Stimulated activated naive CD4-positive, alpha-beta T cell (primary cell): ENCODE results near the gene ZIC3.

Source experiments
- DNase-seq, 6 experiments: peaks; one replicate each; lab custom pipeline; 2025; lab: John Stamatoyannopoulos, UW

ZIC3 gene

DNA sequence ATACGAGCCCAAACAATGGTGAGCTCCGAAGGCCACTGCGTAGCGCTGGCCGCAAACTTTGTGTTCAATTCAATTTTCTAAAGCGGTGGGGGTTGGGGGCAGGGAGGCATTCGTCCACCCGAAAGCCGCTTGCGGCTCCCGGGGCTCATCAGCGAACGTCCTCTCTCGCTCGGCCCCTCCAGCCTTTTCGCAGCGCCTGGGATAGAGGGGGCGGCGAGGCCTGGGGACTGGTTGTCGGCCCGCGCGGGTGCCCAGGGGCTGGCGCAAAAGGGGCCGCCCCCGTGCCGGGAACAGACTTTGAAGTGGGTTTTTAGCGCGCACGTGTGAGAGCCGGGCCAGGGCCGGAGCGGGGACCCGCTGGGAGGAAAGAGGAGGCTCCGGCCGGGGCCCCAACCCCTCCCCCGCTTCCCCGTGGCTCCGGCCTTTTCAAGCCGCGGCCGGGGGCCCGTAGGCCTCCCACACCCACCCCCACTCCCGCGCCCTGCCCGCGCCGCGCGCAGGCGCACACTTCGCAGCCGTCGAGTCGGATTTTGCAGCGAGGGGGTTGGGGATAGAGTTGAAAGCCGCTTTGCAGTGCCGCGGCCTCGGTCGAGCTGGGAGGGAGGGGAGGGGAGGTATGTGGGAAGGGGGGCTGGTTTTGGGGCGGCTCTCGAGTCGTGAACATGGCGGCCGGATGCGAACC lies 8.3 kb downstream of the ZIC3 start:
- no peak for DNase-seq

GRCh38 chrX:137574784-137575293 lies 8.9 kb downstream of the ZIC3 start:
- no peak for DNase-seq

- DNase-seq = no peak
These were observed 9.8 kb downstream of the ZIC3 start for GRCh38 chrX:137575596-137576255.

GRCh38 chrX:137587151-137587550 lies 21.2 kb downstream of the ZIC3 start:
- DNase-seq = no peak

DNA sequence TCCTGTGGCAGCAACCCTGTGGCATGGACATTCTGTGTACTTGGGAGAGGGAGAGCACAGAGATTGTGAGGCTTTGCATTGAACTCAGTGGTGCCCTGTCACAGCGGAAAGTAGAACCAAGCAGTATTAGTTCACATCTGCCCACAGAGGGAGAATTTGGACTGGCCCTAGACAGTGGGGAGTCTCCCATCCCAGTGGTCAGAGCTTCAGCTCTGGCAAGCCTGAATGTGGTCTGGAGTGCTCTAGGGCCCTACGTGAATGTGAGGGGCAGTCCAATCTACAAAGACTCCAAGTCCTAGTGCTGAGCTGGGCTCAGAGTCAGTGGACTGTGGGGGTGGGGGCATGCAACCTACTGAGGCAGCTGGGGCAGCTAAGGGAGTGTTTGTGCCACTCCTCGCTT lies 34.8 kb downstream of the ZIC3 start:
- no peak for DNase-seq
